ENCODE data around the gene TMEM144. TPM values are rescaled to one million over a fixed set of nuclear protein-coding genes. Genes with fewer than 3 reads are reported as not detected.

TMEM144 gene
- total RNA-seq, 4 donors from 2014 or later, result 3.4 to 12.8 (median 9.5) TPM

- Histone ChIP-seq H3K36me3 (no peaks in the 10 kb centered on the region), H3K27ac (no peak overlapping the region), H3K4me3 (no peak overlapping the region), H3K27me3 (no peaks in the 10 kb centered on the region), H3K4me1 (peaks cover 0 to 17% (median 0%) of the 10 kb centered on the region in 3 donors), H3K9me3 (no peaks in the 10 kb centered on the region)
- no peak for DNase-seq
- intact Hi-C loops (cut with DNase I), result loop anchor here (10.0 kb wide), 1 partner anchor 64 kb away; no protein-coding TSS in a partner anchor
- TF ChIP-seq CTCF (IDR thresholded peaks at IDR 0.05), result no peak
- TF ChIP-seq POLR2A (IDR thresholded peaks at IDR 0.05), result no peak
- WGBS, 2 donors, result 78 to 80% methylated on average over 2 of the region's 2 CpGs
These were observed 19.6 kb upstream of the TMEM144 start for GRCh38 chr4:158190718-158191117.

GRCh38 chr4:158192439-158193158 lies 17.7 kb upstream of the TMEM144 start:
- Histone ChIP-seq H3K36me3 (no peaks in the 10 kb centered on the region), H3K27ac (peak overlapping the region in 1 of 4 donors; percentile 26), H3K4me3 (no peak overlapping the region), H3K27me3 (no peaks in the 10 kb centered on the region), H3K9me3 (no peaks in the 10 kb centered on the region), H3K4me1 (peaks cover 0 to 17% (median 0%) of the 10 kb centered on the region in 3 donors)
- WGBS, 2 donors, result 47 to 54% methylated on average over 5 of the region's 5 CpGs
- no peak for DNase-seq
- TF ChIP-seq POLR2A (IDR thresholded peaks at IDR 0.05) (no peak), CTCF (IDR thresholded peaks at IDR 0.05) (no peak)
- intact Hi-C loops (cut with DNase I), result loop anchor here (10.0 kb wide), 1 partner anchor 62 kb away; no protein-coding TSS in a partner anchor

- 38 to 47% methylated on average over 3 of the region's 3 CpGs for WGBS, 2 donors
- Histone ChIP-seq H3K27me3 (no peaks in the 10 kb centered on the region), H3K4me1 (peaks cover 0 to 17% (median 0%) of the 10 kb centered on the region in 3 donors), H3K4me3 (no peak overlapping the region), H3K36me3 (no peaks in the 10 kb centered on the region), H3K9me3 (no peaks in the 10 kb centered on the region), H3K27ac (no peak overlapping the region)
- TF ChIP-seq CTCF (IDR thresholded peaks at IDR 0.05) (peak; percentile 12 to 62 (median 40)), POLR2A (IDR thresholded peaks at IDR 0.05) (no peak)
- no peak for DNase-seq
- intact Hi-C loops (cut with DNase I), result loop anchor here (10.0 kb wide), 1 partner anchor 62 kb away; no protein-coding TSS in a partner anchor
These were observed 17.0 kb upstream of the TMEM144 start for GRCh38 chr4:158193171-158193749.

GRCh38 chr4:158195297-158195696 lies 15.0 kb upstream of the TMEM144 start:
- whole genome bisulfite sequencing, 2 donors, result 56 to 64% methylated on average over 1 of the region's 1 CpG
- TF ChIP-seq CTCF (IDR thresholded peaks at IDR 0.05), result no peak
- TF ChIP-seq POLR2A (IDR thresholded peaks at IDR 0.05), result no peak
- Histone ChIP-seq H3K9me3 (no peaks in the 10 kb centered on the region), H3K4me1 (peaks cover 0 to 17% (median 0%) of the 10 kb centered on the region in 3 donors), H3K4me3 (no peak overlapping the region), H3K36me3 (no peaks in the 10 kb centered on the region), H3K27me3 (no peaks in the 10 kb centered on the region), H3K27ac (no peak overlapping the region)
- no peak for DNase-seq
- intact Hi-C loops (cut with DNase I), result loop anchor here (10.0 kb wide), 1 partner anchor 60 kb away; no protein-coding TSS in a partner anchor

- 75 to 80% methylated on average over 5 of the region's 5 CpGs for WGBS, 2 donors
- DNase-seq, result no peak
- H3K27me3 ChIP-seq, result no peaks in the 10 kb centered on the region
- H3K9me3 ChIP-seq, result no peaks in the 10 kb centered on the region
- TF ChIP-seq CTCF (IDR thresholded peaks at IDR 0.05) (no peak), POLR2A (IDR thresholded peaks at IDR 0.05) (no peak)
- no peak overlapping the region for H3K27ac ChIP-seq
- no peaks in the 10 kb centered on the region for H3K36me3 ChIP-seq
- no peak overlapping the region for H3K4me3 ChIP-seq
- peaks cover 0 to 10% (median 0%) of the 10 kb centered on the region in 3 donors for H3K4me1 ChIP-seq
- intact Hi-C loops (cut with DNase I), result loop anchor here (10.0 kb wide), 1 partner anchor 58 kb away; no protein-coding TSS in a partner anchor
These were observed 13.0 kb upstream of the TMEM144 start for GRCh38 chr4:158197194-158197776.
